GF-D8 (cell line): ENCODE results near the gene TFDP1.

Source experiments
- DNase-seq: peaks from one replicate; lab custom pipeline; 2025; lab: John Stamatoyannopoulos, UW

The TFDP1 gene

DNA sequence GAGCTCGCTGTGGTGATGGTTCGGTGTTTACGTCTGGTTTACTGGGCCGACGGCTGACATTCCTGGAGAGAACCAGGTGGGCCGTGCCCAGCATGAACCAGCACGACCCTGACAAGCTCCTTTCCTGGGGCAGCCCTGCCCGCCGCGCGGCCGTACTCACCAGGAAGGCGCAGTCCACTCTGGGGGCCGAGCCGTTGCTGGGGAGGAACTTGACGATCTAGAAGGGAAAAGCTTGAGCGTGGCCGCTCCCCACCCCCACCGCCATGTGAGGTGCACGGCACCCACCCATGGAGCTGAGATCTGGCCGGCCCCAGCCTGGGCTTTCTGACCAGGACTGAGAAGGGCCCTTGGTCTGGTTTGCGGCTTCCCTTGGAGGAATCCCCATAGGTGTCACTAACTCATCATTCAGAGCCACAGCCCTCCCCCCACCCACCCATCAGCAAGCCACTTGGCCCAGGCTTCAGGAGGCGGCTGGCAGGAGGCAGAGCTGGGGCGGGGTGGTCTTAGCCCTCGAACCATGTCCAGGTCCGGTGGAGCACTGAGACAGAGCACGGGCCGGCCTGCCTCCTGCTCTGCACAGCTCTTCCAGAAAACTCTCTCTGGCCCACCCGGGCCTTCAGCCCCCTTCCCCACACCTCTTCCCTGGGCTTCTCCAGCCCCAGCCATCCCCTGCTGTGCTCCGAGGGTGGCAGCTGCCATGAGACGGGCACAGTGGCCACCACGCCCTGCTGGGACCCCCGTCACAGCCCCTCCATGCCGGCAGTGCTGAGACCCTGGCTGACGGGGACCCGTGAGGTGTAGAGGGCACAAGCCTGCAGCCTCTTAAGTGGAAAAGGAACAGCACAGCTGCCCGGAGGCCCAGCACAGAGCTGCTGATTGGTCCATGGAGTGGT lies 67.2 kb downstream of the TFDP1 start:
- DNase-seq = no peak

DNA sequence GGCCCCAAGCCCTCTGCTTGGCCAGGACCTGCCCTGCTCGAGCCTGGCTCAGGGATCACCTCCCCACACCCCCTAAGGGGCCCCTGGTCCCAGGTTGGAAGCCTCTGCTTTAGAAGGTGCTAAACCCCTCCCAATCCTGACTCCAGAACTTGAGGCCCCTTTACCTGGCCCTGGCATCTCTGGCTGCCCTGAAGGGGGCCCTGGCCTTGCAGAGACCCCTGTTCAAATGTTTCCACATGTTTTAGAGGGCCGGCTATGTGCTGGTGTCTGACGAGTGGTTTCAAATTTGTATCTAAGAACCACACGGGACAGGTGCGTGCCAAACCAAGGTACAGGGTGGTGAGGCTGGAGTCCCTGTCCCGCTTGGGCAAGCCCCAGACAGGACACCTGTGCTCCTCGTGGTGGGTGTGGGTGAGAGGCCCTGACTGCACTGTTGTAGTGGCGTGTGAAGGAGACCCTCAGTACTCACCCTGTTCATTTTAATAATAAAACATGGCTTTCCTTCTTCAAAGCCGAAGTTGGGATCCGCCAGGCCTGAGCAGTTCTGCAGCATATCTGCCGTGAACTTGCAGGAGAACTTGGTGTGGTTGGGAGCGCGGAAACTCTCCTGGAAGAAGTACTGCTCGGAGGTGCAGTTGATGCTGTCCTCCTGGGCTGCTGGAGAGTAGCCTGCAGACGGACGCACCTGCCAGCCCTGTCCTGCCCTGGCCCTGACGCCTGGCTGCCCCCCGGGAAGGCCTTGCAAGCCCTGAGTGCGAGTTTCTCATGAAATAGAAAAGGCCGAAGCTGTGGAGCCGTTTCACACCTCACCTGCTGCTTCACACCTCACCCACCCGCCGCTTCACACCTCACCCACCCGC lies 68.1 kb downstream of the TFDP1 start:
- DNase-seq = no peak

DNA sequence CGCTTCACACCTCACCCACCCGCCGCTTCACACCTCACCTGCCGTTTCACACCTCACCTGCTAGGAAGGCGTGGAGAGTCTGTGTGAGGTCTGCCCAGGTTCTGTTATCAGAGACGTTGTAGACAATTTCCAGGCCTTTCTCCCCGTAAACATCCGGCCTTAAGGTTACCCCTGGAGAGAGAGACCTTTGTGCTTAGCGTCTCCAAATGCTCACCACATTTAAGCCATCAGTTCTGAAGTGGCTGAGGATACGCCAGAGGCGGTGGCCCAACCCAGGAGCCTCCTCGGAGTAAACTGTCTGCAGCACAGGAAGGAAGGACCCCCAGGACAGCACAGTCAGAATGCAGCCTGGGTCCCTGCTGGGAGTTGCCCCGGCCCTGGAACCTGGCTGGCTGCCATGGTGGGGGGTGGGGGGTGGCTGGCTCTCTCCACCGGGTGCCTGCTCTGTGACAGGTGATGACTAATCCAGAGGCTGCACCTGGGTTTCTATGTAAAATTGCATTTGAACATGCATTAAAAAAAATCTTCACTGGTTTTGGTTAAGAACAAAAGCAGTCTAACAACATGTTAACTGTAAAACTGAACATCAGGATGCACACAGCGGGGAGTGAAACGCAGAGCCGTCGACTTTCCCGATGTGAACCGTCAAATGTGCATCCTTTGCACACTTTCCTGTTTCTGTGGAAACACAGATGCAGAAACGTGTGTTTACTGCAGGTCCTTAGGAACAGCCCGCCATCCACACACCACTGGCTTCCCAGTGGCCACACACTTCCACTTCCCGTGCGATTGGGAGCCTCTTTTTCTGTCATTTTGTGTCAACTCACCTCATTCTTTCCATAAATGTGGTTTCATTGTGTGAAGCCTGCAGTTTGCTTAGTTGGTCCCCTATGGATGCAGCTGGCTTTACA lies 69.0 kb downstream of the TFDP1 start:
- no peak for DNase-seq

DNA sequence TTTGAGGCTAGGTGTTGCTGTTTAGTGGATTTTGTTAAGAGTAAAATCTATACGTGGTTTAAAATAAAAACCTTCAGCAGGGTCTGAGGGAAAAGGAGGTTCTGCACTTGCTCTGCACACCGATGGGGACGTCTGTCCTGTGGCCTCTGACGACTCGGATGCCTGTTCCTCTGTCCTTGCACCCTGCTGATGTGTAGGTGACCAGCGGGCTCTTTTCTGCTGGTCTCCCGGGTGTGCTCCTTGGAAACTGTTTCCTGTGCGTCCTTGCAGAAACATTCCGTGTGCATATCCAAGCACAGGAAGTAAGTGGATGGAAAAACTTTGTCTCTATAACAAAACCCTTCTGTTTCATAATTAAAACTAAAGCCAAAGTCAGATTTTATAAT lies 69.6 kb downstream of the TFDP1 start:
- DNase-seq = no peak

- DNase-seq = no peak
Observed at GRCh38 chr13:113654591-113655345, 70.2 kb downstream of the TFDP1 start.

GRCh38 chr13:113655346-113656002 lies 70.9 kb downstream of the TFDP1 start:
- DNase-seq = no peak

DNA sequence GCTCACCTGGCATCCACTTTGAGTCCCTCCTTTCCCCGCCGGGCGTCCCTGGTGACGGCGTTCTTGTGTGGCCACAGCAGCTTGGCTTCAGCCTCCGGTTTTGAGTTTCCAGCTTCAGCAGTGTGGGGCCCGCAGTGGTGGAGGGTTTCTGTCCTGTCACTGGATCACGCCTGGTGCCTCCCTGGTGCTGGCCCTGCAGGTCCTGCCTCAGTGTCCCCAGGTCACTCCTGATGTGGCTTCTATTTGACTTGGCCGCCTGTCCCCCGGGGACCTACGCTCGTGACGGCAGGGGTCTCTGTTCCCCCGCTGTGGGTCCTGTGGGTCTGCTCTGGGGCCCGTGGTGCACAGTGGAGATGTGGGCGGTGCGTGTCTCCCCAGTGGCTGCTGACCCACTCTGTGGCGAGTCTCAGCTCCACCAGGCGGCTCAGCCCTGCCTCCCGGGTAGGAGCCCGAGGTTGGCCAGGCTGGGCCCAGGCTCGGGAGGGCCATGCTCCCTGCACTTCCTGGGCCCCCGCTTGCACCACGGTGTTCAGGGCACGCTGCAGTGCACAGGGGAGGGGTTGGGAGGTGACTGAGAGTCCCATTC lies 71.5 kb downstream of the TFDP1 start:
- DNase-seq = no peak

- no peak for DNase-seq
Observed at GRCh38 chr13:113656831-113657671, 72.5 kb downstream of the TFDP1 start.

GRCh38 chr13:113657851-113658741 lies 73.5 kb downstream of the TFDP1 start, which contains the start of gene ATP4B:
ATP4B (minus strand) TSS chr13:113658198; CDS start chr13:113658144, 54 bp downstream.
- DNase-seq = no peak

DNA sequence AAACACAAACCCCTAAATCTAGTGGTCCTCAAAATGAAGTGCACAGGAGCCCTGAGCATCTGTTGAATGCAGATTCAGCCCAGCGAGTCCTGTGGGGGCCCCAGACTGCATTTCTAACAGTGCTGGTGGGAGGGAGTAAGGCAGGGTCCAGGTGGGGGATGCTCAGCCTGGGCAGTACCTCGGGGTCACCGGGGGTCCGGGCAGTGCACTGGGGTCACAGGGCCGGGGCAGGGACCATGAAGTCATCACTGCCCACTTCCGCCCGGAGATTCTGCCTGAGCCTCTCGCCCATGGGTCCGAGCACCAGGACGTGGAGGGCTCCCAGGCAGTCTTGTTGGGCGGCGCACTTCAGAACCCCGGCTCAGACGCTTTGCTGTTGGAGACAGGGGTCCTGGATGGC lies 74.3 kb downstream of the TFDP1 start:
- no peak for DNase-seq

- no peak for DNase-seq
Observed at GRCh38 chr13:113659337-113659736, 74.8 kb downstream of the TFDP1 start.

DNA sequence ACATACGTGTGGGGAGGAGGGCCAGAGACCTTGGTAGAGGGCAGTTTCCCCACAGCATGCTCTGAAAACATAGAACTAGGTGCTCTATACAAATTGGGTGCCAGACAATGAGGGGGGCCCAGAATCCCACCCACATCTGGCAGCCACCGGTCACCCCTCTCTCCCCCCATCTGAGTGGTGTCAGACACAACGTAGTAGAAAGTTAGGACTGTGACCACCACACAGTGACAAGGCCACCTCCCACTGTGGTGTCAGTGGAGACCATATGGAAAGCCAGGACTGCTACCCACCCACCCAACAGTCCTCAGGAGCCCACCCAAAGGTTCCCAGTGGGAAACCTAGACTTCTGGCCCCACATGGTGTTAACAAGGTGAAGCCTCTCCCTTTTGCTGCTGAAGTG lies 75.5 kb downstream of the TFDP1 start:
- DNase-seq = no peak

- DNase-seq = no peak
Observed at GRCh38 chr13:113661509-113661908, 77.0 kb downstream of the TFDP1 start.

DNA sequence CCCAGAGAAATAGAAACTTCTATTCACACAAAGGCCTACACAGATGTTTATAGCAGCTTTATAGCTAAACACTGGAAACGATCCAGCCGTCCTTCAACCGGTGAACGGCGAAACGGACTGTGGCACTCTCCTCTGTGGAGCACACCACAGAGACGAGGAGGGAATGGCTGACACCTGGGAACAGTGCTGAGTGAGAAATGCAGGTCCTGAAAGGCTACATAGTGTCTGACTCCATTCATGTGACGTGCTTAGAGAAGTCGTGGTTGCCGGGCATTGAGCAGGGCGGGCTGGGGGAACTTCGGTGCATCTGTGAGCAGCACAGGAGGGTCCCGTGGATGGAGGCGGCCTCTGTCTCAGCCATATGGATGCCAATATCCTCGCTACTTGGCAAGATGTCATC lies 79.4 kb downstream of the TFDP1 start:
- no peak for DNase-seq

DNA sequence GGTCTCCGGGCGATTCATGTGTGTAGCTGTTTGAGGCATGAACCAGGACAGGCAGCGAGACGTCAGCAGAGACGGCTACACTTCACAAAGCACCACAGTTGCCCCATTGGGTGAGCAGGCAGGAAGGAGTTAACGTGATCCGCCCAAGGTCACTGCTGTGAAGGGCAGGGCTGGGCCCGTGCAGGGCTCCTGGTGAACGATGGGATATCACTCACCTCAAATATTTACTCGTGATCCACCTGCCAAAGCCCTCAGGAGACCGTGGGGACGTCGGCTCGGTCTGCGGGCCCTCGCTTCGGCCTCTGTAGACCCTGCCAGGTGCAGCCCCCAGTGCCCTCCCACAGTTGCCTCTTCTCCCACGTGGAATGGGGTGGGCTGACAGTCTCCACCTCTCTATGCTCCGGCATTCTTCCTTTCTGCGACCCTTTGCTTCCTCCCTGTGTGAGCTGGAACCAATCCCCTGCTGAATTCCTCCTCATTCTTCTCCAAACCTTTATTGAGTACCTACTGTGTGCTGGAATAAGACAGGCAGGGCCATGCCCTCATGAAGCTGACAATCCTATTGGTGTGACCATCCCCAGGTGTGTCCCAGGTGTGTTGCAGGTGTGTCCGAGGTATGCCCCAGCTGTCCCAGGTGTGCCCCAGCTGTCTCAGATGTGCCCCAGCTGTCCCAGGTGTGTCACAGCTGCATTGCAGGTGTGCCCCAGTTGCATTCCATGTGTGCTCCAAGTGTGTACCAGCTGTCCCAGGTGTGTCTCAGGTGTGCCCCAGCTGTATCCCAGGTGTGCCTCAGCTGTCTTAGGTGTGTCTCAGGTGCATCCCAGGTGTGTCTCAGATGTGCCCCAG lies 80.4 kb downstream of the TFDP1 start:
- DNase-seq = no peak

- no peak for DNase-seq
Observed at GRCh38 chr13:113665597-113666328, 81.2 kb downstream of the TFDP1 start.

- DNase-seq = no peak
Observed at GRCh38 chr13:113666329-113666670, 81.7 kb downstream of the TFDP1 start.
